GM23338 (cell line): Measurements from ENCODE around the gene LAGE3. TPM values are rescaled to one million over a fixed set of nuclear protein-coding genes. Genes with fewer than 3 reads are reported as not detected.

Source experiments
- EZH2 ChIP-seq: fragments of 200-600 bp; sonication (generic); IDR thresholded peaks from one replicate; pipeline ENCODE4 v1.8.0; 2017; ENCODE audit warnings: antibody characterized with exemption, mild to moderate bottlenecking, low read depth; ENCODE audit not compliant: unreplicated experiment
- EZH2phosphoT487 ChIP-seq: fragments of 200-600 bp; sonication (generic); IDR thresholded peaks from one replicate; pipeline ENCODE4 v1.8.1; 2018; ENCODE audit warnings: antibody characterized with exemption; ENCODE audit not compliant: unreplicated experiment
- JUNB ChIP-seq: IDR thresholded peaks from one replicate; pipeline ENCODE4 v1.6.1; 2016; ENCODE audit warnings: antibody characterized with exemption; ENCODE audit not compliant: unreplicated experiment
- NANOG ChIP-seq: IDR thresholded peaks from 2 replicates; pipeline ENCODE4 v1.6.1; 2016; ENCODE audit warnings: antibody characterized with exemption, borderline replicate concordance
- STAT1 ChIP-seq: IDR thresholded peaks from one replicate; pipeline ENCODE4 v1.6.1; 2016; ENCODE audit warnings: antibody characterized with exemption; ENCODE audit not compliant: unreplicated experiment
- ZNF114 ChIP-seq: fragments of 250-450 bp; sonication (Bioruptor Pico); IDR thresholded peaks from 2 replicates; pipeline ENCODE4 v1.5.0; 2020; ENCODE audit warnings: mild to moderate bottlenecking, moderate library complexity
- ZNF331 ChIP-seq: fragments of 250-450 bp; sonication (Bioruptor Pico); IDR thresholded peaks from 2 replicates; pipeline ENCODE4 v1.5.0; 2020; ENCODE audit warnings: low read depth, mild to moderate bottlenecking, moderate library complexity
- ZNF462 ChIP-seq: fragments of 250-450 bp; sonication (Bioruptor Pico); IDR thresholded peaks from 2 replicates; pipeline ENCODE4 v1.5.0; 2020; ENCODE audit warnings: mild to moderate bottlenecking, moderate library complexity
- polyA plus RNA-seq: library from polyadenylated mRNA; unstranded; fragments of >200 nt; fragmentation: Nextera tagmentation; extraction: Ambion mirVana; gene quantifications from 2 replicates; pipeline ENCODE4 v1.2.1, GENCODE V29; 2016
- total RNA-seq: library from RNA; depleted of rRNA; stranded (reverse); fragments of >200 nt; shearing (Covaris generic); gene quantifications from 2 replicates; pipeline ENCODE4 v1.2.3, GENCODE V29; 2014
- TF ChIP-seq, protein P1 (sequence below): IDR thresholded peaks from one replicate; pipeline ENCODE4 v1.6.1; 2018; ENCODE audit warnings: antibody characterized with exemption; ENCODE audit not compliant: unreplicated experiment
- TF ChIP-seq, protein P2 (sequence below), 2 experiments: fragments of 200-600 bp in 1 of 2; sonication (generic) in 1 of 2; conservative IDR thresholded peaks; 2 replicates each; pipeline versions ENCODE4 v1.5.1 to v1.6.1; 2016 to 2017; ENCODE audit warnings: antibody characterized with exemption in 2 of 2, low read depth in 2 of 2, mild to moderate bottlenecking in 2 of 2, moderate library complexity in 1 of 2

LAGE3 gene
- total and polyA plus RNA-seq, 2 experiments from 2014 or later = 71.0 to 84.5 TPM

DNA sequence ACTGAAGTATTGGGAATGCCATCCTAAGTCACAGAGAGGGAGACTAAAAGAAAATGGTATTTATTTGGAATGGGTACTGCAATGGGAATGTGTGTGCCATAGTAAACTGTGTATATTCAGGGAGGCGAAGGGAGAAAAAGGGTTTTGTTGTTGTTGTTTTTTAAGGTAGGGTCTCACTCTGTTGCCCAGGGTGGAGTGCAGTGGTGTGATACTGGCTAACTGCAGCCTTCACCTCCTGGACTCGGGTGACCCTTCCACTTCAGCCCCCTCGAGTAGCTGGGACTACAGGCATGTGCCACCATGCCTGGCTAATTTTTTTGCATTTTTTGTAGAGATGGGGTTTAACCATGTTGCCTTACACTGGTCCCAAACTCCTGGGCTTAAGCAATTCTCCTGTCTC is 15.6 kb upstream of the LAGE3 start (continued):
- TF ChIP-seq ZNF462 = no peak
- no peak for TF ChIP-seq EZH2phosphoT487
- no peak for TF ChIP-seq JUNB
- TF ChIP-seq, protein P1, sequence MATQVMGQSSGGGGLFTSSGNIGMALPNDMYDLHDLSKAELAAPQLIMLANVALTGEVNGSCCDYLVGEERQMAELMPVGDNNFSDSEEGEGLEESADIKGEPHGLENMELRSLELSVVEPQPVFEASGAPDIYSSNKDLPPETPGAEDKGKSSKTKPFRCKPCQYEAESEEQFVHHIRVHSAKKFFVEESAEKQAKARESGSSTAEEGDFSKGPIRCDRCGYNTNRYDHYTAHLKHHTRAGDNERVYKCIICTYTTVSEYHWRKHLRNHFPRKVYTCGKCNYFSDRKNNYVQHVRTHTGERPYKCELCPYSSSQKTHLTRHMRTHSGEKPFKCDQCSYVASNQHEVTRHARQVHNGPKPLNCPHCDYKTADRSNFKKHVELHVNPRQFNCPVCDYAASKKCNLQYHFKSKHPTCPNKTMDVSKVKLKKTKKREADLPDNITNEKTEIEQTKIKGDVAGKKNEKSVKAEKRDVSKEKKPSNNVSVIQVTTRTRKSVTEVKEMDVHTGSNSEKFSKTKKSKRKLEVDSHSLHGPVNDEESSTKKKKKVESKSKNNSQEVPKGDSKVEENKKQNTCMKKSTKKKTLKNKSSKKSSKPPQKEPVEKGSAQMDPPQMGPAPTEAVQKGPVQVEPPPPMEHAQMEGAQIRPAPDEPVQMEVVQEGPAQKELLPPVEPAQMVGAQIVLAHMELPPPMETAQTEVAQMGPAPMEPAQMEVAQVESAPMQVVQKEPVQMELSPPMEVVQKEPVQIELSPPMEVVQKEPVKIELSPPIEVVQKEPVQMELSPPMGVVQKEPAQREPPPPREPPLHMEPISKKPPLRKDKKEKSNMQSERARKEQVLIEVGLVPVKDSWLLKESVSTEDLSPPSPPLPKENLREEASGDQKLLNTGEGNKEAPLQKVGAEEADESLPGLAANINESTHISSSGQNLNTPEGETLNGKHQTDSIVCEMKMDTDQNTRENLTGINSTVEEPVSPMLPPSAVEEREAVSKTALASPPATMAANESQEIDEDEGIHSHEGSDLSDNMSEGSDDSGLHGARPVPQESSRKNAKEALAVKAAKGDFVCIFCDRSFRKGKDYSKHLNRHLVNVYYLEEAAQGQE = no peak
- TF ChIP-seq EZH2 = no peak
- no peak for TF ChIP-seq STAT1
- TF ChIP-seq, protein P2, sequence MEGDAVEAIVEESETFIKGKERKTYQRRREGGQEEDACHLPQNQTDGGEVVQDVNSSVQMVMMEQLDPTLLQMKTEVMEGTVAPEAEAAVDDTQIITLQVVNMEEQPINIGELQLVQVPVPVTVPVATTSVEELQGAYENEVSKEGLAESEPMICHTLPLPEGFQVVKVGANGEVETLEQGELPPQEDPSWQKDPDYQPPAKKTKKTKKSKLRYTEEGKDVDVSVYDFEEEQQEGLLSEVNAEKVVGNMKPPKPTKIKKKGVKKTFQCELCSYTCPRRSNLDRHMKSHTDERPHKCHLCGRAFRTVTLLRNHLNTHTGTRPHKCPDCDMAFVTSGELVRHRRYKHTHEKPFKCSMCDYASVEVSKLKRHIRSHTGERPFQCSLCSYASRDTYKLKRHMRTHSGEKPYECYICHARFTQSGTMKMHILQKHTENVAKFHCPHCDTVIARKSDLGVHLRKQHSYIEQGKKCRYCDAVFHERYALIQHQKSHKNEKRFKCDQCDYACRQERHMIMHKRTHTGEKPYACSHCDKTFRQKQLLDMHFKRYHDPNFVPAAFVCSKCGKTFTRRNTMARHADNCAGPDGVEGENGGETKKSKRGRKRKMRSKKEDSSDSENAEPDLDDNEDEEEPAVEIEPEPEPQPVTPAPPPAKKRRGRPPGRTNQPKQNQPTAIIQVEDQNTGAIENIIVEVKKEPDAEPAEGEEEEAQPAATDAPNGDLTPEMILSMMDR (conservative IDR thresholded peaks at IDR 0.05; ENCODE audit: low read depth in 2 of 2) = no peak
- TF ChIP-seq ZNF331 (CRISPR knock-in tag) = no peak
- TF ChIP-seq NANOG = no peak
- TF ChIP-seq ZNF114 = no peak
